Ishikawa (cell line): ENCODE measurements around the gene CST8.

ENCODE experiments used
- CEBPB ChIP-seq: IDR thresholded peaks from 2 replicates; pipeline ENCODE4 v1.6.1; 2012
- CREB1 ChIP-seq: IDR thresholded peaks from 2 replicates; pipeline ENCODE4 v1.6.1; 2012; ENCODE audit warnings: low read depth
- EGR1 ChIP-seq: IDR thresholded peaks from 2 replicates; pipeline ENCODE4 v1.6.1; 2012
- EP300 ChIP-seq: IDR thresholded peaks from 2 replicates; pipeline ENCODE4 v1.6.1; 2012; ENCODE audit warnings: borderline replicate concordance
- FOXM1 ChIP-seq: IDR thresholded peaks from 2 replicates; pipeline ENCODE4 v1.6.1; 2012; ENCODE audit warnings: low read depth, borderline replicate concordance
- MAX ChIP-seq: IDR thresholded peaks from 2 replicates; pipeline ENCODE4 v1.6.1; 2012
- NFIC ChIP-seq: IDR thresholded peaks from 2 replicates; pipeline ENCODE4 v1.6.1; 2012
- RAD21 ChIP-seq: IDR thresholded peaks from 2 replicates; pipeline ENCODE4 v1.6.1; 2012; ENCODE audit warnings: low read depth
- TAF1 ChIP-seq: IDR thresholded peaks from 2 replicates; pipeline ENCODE4 v1.6.1; 2012; ENCODE audit warnings: low read depth, mild to moderate bottlenecking
- TCF12 ChIP-seq: IDR thresholded peaks from 2 replicates; pipeline ENCODE4 v1.6.1; 2012; ENCODE audit warnings: low read depth
- TEAD4 ChIP-seq: IDR thresholded peaks from 2 replicates; pipeline ENCODE4 v1.6.1; 2012
- YY1 ChIP-seq: IDR thresholded peaks from 2 replicates; pipeline ENCODE4 v1.6.1; 2012; ENCODE audit warnings: low read depth
- ZBTB7A ChIP-seq: IDR thresholded peaks from 2 replicates; pipeline ENCODE4 v1.6.1; 2012; ENCODE audit warnings: low read depth
- TF ChIP-seq, protein P1 (sequence below): IDR thresholded peaks from 2 replicates; pipeline ENCODE4 v1.6.1; 2012; ENCODE audit warnings: low read depth, mild to moderate bottlenecking
- TF ChIP-seq, protein P2 (sequence below): IDR thresholded peaks from 2 replicates; pipeline ENCODE4 v1.6.1; 2012

CST8 gene

DNA sequence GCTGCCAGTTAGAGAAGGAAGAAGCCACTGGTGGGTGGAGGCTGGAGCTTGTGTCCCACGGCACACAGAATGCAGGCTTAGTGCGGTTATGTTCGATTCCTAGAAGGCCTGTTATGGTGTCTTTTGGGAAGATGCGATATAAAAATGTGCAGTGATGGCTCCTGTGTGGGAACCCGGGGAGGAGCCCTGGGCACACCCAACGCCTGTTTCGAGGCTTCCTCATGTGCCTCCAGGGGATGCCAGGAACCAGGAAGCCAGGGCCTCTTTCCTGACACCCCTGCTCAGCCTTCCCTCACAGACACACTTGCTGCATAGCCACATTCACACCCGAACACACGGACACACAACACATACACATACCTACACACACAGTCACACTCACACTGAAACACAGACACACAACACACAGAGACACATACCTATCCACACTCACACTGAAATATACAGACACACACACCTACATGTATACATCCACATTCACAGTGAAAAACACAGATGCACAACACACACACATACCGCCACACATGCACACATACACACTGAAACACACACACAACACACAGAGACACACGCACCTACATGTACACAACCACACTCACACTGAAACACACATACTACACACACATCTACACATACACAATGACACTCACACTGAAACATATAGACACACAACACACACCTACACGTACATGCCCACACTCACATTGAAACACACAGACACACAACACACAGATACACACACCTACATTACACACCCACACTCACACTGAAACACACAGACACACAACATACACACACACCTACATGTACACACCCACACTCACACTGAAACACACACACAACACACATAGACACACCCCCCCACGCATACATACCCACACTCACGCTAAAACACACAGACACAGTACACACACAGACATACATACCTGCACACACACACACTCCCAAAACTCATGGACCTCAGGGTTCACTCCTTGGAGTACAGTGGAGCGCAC is 37.1 kb upstream of the CST8 start:
- TF ChIP-seq MAX (no peak), FOXM1 (no peak), EP300 (no peak), EGR1 (no peak), ZBTB7A (no peak), TEAD4 (no peak), YY1 (no peak), CREB1 (no peak)

DNA sequence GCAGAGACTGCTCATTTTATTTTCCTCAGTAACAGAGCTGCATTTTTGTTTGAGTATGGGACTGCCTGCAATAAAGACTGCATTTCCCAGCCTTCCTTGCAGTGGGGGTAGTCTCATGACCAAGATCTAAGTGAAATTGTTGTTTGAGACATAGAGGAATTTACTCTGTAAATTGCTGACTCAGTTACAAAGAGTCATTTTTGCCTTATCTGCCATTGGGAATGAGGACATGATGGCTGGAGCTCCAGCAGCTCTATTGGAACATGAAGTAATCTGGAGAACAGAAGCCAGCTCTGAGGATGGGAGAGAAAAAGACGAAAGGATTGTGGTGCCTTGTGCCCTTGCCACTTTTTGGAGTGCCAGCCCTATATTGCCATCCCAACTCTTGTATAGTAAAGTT is 36.1 kb upstream of the CST8 start:
- TF ChIP-seq, protein P1, sequence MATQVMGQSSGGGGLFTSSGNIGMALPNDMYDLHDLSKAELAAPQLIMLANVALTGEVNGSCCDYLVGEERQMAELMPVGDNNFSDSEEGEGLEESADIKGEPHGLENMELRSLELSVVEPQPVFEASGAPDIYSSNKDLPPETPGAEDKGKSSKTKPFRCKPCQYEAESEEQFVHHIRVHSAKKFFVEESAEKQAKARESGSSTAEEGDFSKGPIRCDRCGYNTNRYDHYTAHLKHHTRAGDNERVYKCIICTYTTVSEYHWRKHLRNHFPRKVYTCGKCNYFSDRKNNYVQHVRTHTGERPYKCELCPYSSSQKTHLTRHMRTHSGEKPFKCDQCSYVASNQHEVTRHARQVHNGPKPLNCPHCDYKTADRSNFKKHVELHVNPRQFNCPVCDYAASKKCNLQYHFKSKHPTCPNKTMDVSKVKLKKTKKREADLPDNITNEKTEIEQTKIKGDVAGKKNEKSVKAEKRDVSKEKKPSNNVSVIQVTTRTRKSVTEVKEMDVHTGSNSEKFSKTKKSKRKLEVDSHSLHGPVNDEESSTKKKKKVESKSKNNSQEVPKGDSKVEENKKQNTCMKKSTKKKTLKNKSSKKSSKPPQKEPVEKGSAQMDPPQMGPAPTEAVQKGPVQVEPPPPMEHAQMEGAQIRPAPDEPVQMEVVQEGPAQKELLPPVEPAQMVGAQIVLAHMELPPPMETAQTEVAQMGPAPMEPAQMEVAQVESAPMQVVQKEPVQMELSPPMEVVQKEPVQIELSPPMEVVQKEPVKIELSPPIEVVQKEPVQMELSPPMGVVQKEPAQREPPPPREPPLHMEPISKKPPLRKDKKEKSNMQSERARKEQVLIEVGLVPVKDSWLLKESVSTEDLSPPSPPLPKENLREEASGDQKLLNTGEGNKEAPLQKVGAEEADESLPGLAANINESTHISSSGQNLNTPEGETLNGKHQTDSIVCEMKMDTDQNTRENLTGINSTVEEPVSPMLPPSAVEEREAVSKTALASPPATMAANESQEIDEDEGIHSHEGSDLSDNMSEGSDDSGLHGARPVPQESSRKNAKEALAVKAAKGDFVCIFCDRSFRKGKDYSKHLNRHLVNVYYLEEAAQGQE, result no peak
- TF ChIP-seq, protein P2, sequence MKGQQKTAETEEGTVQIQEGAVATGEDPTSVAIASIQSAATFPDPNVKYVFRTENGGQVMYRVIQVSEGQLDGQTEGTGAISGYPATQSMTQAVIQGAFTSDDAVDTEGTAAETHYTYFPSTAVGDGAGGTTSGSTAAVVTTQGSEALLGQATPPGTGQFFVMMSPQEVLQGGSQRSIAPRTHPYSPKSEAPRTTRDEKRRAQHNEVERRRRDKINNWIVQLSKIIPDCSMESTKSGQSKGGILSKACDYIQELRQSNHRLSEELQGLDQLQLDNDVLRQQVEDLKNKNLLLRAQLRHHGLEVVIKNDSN, result no peak
- no peak for TF ChIP-seq TAF1
- no peak for TF ChIP-seq EGR1
- no peak for TF ChIP-seq ZBTB7A
- no peak for TF ChIP-seq NFIC
- TF ChIP-seq TEAD4, result no peak
- TF ChIP-seq YY1, result no peak
- no peak for TF ChIP-seq EP300
- TF ChIP-seq CEBPB, result no peak
- no peak for TF ChIP-seq TCF12
- no peak for TF ChIP-seq RAD21
- TF ChIP-seq MAX, result no peak
- TF ChIP-seq CREB1, result no peak
- TF ChIP-seq FOXM1, result no peak

DNA sequence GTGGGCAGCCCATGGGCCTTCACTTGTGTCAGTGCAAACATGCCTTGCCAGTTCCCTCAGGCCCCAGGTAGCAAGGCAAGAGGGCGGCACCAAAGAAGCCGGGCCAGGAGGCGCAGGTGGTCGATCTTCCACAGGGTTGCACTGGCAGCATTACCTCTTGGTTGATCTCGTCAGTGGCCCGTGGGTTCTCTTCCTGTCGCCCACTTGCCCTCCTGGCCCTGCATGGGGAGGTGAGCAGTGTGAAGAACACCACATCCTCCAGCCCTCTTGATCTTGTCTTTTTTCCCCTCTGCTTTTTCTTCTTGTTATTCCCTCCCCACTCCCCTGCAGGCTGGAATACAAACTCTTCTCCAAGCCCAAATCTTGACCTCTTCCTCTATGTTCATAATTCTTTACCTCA is 35.3 kb upstream of the CST8 start:
- no peak for TF ChIP-seq FOXM1
- no peak for TF ChIP-seq EGR1
- no peak for TF ChIP-seq CREB1
- TF ChIP-seq TCF12, result no peak
- TF ChIP-seq TEAD4, result no peak
- no peak for TF ChIP-seq ZBTB7A
- TF ChIP-seq YY1, result no peak
- no peak for TF ChIP-seq EP300
- TF ChIP-seq NFIC, result no peak
- TF ChIP-seq MAX, result no peak
- no peak for TF ChIP-seq TAF1
- TF ChIP-seq, protein P2, result no peak
- no peak for TF ChIP-seq CEBPB
- TF ChIP-seq RAD21, result no peak
- TF ChIP-seq, protein P1, result no peak

GRCh38 chr20:23456409-23456808 is 34.5 kb upstream of the CST8 start:
- no peak for TF ChIP-seq EP300
- TF ChIP-seq CEBPB, result no peak
- no peak for TF ChIP-seq YY1
- TF ChIP-seq TEAD4, result no peak
- TF ChIP-seq, protein P2, result no peak
- TF ChIP-seq RAD21, result no peak
- no peak for TF ChIP-seq EGR1
- no peak for TF ChIP-seq CREB1
- TF ChIP-seq TAF1, result no peak
- TF ChIP-seq, protein P1, result no peak
- no peak for TF ChIP-seq FOXM1
- no peak for TF ChIP-seq NFIC
- TF ChIP-seq TCF12, result no peak
- no peak for TF ChIP-seq MAX
- TF ChIP-seq ZBTB7A, result no peak
